Smooth muscle cell of the brain vasculature (primary cell): ENCODE data around the gene ESPL1.

Experiments
- DNase-seq: peaks from one replicate; pipeline ENCODE4 v3.0.0-alpha.2; 2012; ENCODE audit warnings: low read depth, low spot score

ESPL1 gene

GRCh38 chr12:53267999-53268629 lies at the start of gene ESPL1:
Gene ESPL1 (plus strand): TSS chr12:53268299. CDS start chr12:53268767, 468 bp downstream.
- DNase-seq = no peak

GRCh38 chr12:53218551-53219291 lies 49.4 kb upstream of the ESPL1 start:
- DNase-seq = no peak

GRCh38 chr12:53219292-53219955 lies 48.7 kb upstream of the ESPL1 start:
- no peak for DNase-seq

GRCh38 chr12:53219956-53220693 lies 48.0 kb upstream of the ESPL1 start:
- DNase-seq = no peak

DNA sequence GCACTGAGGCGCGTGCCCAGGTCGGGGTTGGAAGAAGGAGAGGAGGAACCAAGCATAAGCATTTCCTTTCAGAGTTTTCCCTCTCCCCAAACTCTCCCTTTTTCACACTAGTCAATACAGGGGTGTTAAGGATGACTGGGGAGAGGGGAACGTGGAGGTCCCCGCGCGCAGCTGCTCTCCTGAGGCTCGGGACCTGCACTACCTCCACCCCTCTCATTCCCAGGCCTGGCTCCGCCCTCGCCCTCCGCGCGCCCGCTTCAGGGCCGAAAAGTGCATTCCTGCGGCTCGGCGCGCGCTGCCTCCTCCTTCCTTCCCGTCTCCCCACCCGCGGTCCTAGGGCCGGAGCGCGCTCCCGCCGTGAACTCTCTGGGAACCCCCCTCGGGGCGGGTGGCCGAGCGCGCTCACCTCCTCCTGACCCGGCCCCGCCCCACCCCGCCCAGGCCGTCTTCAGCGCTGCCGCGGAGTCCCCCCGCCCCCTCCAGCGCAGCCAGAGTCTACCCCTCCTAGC lies 47.4 kb upstream of the ESPL1 start:
- peak; percentile 70 for DNase-seq

DNA sequence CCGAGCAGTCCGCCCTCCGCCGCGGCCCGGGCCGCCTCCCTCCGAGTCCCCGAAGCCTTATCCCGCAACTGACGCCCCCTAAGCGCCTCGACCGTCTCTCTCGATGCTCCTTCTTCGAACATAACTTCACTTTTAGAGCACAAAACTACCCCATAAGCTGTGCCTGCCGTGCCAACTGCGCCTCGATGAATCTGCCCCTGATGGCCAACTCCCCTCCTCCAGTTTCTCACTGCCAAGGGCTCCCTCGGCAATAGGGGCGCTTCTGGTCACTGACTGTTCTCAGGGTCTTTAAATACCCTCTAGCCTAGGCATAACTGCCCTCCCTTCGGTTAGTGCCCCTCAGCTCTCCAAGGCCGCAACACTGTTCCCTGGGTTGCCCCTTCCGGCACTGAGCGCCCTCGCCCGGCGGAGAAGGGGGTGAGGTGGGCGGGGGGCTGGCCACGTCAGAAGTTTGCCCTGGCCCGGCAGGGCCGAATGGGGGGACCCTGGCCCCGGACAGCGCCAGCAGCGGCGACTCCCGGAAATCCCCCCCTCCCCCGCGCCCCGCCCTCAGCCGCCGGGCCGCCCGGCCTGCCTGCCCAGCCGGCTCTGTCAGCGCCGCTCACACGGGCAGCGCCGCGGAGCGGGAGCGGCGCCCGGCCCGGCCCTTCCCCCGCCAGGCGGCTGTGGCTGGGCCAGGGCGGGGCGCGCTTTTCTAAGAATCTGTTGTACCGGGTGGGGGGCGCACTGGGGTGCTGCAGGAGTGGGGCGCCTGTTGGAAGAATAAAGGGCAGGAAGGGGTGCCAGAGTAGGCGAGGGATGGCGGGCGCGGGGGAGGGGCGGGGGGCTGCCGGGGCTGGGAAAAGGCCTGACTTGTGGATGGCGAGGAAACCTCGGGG lies 46.7 kb upstream of the ESPL1 start:
- DNase-seq = no peak

DNA sequence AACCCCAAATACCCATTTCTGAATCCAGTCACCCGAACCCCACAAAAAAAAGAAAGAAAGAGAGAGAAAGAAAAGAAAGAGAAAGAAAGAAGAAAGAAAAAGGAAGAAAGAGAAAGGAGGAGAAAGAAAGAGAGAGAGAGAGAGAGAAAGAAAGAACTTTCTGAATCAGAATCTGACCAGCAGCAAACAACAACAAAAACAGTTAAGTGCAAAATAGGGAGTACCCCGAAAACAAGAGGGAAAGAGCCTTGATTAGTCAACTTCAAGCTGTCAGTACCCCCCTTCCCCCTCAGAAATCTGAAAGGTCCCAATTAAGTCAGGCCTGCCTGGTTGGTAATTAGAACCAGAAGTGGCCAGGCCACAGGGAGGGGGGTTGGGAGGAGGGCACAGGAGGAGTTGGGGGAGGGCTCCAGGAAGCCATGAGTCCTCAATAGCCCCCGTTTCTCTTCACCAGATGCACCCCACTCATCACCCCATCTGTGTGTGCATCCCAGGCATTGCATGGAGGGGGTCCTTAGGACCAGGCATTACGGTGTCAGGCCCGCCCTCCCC lies 45.9 kb upstream of the ESPL1 start:
- no peak for DNase-seq

- no peak for DNase-seq
Measured at GRCh38 chr12:53222806-53223261, 45.3 kb upstream of the ESPL1 start.

- DNase-seq = no peak
Measured at GRCh38 chr12:53223389-53224060, 44.6 kb upstream of the ESPL1 start.

DNA sequence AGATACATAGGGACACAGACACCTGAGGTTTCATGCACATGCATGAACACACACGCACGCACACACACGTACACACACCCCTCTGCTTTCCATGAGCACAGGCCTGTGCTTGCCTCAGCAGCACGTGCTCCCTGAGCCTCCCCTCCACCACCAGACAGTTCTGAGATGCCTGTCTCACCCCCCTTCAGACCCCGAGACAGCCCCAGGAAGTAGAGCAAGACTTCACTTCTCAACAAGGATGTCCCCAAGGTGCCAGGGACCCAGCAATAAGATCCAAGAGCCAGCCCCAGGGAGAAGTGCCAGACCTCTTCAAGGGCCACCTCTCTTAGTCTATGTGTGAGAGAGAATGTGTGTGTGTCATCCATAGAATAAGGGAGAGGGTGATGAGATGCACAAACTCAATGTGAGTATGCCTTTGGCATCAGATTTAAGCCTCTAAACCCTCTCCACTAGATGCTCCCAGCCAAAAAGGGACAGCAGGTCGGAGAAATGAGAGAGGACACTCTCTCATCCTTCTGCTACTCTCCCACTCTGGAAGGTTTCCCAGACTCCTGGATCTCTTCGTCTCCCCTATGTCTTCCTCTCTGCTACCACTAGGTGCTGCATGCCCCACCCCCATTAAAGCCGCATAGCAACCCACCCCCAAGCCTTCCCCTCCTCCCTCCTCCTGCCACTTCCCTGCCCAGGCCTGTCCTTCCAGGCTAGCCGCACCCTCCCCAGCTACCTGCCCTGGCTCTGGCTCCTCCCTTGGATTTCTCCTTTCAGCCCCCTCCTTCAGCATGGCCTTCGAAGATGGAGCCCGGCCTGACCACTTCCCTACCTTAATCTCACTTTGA lies 43.8 kb upstream of the ESPL1 start:
- DNase-seq = no peak

DNA sequence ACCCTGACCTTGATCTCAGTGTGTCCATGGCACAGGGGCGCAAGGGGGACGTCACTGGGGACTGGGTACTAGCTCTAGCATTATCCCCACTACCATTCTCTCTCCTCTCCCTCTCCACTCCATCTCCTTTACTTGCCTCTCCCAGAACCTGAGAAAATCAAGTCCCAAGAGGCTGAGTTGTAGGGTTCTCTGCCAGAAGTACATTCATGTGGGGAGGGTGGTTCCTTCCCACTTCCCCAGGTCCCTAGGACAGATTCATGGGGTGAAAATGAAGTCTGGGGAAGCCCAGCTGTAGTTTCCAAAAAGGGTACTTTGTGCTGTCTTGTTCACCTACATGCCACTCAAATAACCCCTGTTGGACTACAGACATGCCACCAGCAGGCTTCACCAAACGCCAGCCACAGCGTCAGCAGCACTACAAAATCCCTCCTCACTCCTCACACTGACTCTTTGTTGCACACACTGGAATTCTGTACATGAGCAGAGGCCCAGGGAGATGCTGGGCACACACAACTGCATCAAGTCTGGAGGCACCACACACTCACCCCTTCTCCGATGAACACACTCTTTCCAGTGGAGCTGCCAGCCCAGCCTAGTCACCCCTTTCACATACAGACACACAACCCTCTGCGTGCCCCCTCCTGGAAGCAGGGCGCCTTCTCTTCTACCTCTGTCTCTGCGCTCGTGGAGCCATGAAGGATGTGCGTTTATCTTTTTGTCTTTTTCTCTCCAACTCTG lies 43.0 kb upstream of the ESPL1 start:
- no peak for DNase-seq

- no peak for DNase-seq
Measured at GRCh38 chr12:53225635-53226424, 42.3 kb upstream of the ESPL1 start.

DNA sequence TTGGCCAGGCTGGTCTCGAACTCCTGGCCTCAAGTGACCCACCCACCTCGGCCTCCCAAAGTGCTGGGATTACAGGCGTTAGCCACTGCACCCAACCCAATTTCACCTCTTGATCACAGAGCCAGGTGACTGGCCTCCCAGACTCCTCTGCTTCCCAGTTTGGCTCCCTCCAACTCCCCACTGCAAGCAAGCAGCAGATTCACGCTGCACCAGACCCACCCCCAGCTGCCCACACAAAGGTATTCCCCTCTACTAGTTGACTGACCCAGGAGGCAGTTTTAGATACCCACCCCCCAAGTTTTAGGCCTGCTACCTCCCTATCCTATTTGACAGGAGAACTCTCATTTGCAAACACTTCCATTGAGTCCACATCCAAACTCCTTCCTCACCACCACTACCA lies 41.3 kb upstream of the ESPL1 start:
- no peak for DNase-seq

GRCh38 chr12:53227341-53227740 lies 40.8 kb upstream of the ESPL1 start:
- DNase-seq = no peak

- DNase-seq = no peak
Measured at GRCh38 chr12:53227836-53228235, 40.3 kb upstream of the ESPL1 start.

- DNase-seq = no peak
Measured at GRCh38 chr12:53229454-53229853, 38.6 kb upstream of the ESPL1 start.

GRCh38 chr12:53230108-53230845 lies 37.8 kb upstream of the ESPL1 start:
- DNase-seq = no peak
